ENCODE measurements around the gene ZSCAN22.

The ZSCAN22 gene

DNA sequence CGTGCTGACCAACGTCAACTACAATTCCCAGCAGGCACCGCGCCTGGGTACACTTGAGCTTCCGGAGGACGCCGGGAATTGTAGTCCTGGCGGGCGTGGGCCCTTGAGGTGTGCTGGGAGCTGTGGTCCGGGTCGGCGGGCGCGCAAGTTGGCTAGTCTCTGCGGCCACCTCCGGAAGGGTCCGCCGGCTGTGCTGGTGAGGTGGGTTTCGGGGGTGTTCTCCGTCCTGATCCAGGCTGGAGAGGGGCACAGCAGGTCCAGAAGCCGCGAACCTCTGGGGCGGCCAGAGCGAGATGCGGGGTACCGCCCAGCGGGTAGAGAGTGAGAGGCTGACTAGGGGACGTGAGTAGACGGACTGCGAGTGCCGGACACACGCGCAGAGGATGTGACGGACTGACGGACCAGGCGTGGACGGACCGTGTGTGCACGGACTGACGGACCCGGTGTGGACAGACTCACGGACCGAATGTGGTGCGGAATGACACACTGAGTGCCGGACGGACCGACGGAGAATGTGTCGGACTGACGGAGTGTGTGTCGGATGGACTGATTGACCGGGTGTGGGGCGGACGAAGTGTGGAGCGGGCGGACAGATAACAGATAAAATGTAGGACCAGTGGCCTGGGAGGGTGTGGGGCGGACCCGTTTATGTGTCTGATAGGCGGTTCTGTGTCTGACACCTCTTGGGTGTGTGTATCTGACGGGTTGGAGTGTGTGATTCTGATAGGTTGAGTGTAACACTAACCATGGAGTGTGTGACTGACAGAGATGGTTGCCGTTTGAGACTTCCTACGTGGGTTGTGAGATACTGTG is at the start of gene ZSCAN22:
ZSCAN22 (plus strand) TSS at position 81 of the 813 bp plus-strand sequence. CDS start 7,809 bp downstream, outside the sequence.
- Histone ChIP-seq H3K79me2 (ENCODE audit: insufficient read depth, low read depth) (peaks cover 21% of the 10 kb centered on the region), H3K4me1 (ENCODE audit: low read depth, poor library complexity, severe bottlenecking) (peaks cover 13% of the 10 kb centered on the region), H3K4me3 (IDR thresholded peaks at IDR 0.05; ENCODE audit: insufficient read depth, low read depth, low read length) (peak within 1 kb of the TSS; percentile 67), H3K27me3 (ENCODE audit: insufficient read depth, low read depth) (no peaks in the 10 kb centered on the region), H3K27ac (no peak within 1 kb of the TSS; the same call in 1 of the 2 replicates), H4K20me1 (ENCODE audit: insufficient read depth) (no peaks in the 10 kb centered on the region), H3K36me3 (ENCODE audit: insufficient read depth) (no peaks in the 10 kb centered on the region), H2AFZ (ENCODE audit: low read depth) (peak within 1 kb of the TSS; percentile 97), H3K4me2 (peak within 1 kb of the TSS; percentile 65), H3K9ac (peak within 1 kb of the TSS; percentile 66; the same call in 1 of the 2 replicates)
- no peak for TF ChIP-seq CTCF (conservative IDR thresholded peaks at IDR 0.05; ENCODE audit: low read depth, low read length)

GRCh38 chr19:58277197-58277596 is 49.6 kb upstream of the ZSCAN22 start:
- no peak for TF ChIP-seq CTCF (conservative IDR thresholded peaks at IDR 0.05; ENCODE audit: low read depth, low read length)
- Histone ChIP-seq H3K27ac (no peak overlapping the region), H3K27me3 (ENCODE audit: insufficient read depth, low read depth) (no peaks in the 10 kb centered on the region), H3K79me2 (ENCODE audit: insufficient read depth, low read depth) (peaks cover 15% of the 10 kb centered on the region), H3K4me2 (no peak overlapping the region), H4K20me1 (ENCODE audit: insufficient read depth) (no peaks in the 10 kb centered on the region), H3K9ac (no peak overlapping the region), H2AFZ (ENCODE audit: low read depth) (no peak overlapping the region), H3K4me1 (ENCODE audit: low read depth, poor library complexity, severe bottlenecking) (peaks cover 6% of the 10 kb centered on the region), H3K36me3 (ENCODE audit: insufficient read depth) (no peaks in the 10 kb centered on the region), H3K4me3 (IDR thresholded peaks at IDR 0.05; ENCODE audit: insufficient read depth, low read depth, low read length) (no peak overlapping the region)

DNA sequence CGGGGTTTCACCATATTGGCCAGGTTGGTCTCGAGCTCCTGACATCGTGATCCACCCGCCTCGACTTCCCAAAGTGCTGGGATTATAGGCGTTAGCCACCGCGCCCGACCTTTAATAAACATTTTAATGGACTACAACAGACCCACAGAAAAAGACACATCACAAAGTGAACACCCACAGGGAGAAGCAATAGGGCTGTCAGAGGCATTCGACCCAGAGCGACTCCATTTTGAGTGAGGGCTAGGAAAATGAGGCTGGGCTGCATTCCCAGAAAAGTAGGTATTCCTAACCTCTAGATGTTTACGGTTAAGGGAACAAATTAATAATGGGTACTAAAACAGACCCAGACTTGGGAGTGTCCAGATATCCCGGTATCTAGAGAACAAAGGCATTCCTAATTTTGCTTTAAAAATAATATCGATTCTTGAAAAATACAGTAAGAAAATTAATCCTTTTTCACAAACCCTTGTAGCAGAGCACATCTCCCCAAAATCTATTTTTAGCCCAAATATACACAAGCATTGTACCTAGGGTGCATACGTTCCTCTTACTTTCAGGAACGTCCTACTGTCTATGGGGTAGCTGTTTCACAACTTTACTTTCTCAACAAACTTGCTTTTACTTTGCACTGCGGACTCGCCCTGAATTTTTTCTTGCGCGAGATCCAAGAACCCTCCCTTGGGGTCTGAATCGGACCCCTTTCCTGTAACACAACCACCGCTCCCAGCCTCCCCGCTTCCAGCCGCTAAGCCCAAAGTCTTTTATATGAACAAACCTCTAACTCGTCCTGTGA is 48.9 kb upstream of the ZSCAN22 start:
- H2AFZ ChIP-seq (ENCODE audit: low read depth), result peak overlapping the region; percentile 83
- peaks cover 15% of the 10 kb centered on the region for H3K79me2 ChIP-seq (ENCODE audit: insufficient read depth, low read depth)
- peak overlapping the region; percentile 18; the same call in 1 of the 2 replicates for H3K9ac ChIP-seq
- H3K4me3 ChIP-seq (IDR thresholded peaks at IDR 0.05; ENCODE audit: insufficient read depth, low read depth, low read length), result no peak overlapping the region
- H3K4me2 ChIP-seq, result peak overlapping the region; percentile 55; the same call in 1 of the 2 replicates
- peaks cover 6% of the 10 kb centered on the region for H3K4me1 ChIP-seq (ENCODE audit: low read depth, poor library complexity, severe bottlenecking)
- no peaks in the 10 kb centered on the region for H4K20me1 ChIP-seq (ENCODE audit: insufficient read depth)
- no peaks in the 10 kb centered on the region for H3K36me3 ChIP-seq (ENCODE audit: insufficient read depth)
- H3K27ac ChIP-seq, result peak overlapping the region; percentile 57
- no peak for TF ChIP-seq CTCF (conservative IDR thresholded peaks at IDR 0.05; ENCODE audit: low read depth, low read length)
- no peaks in the 10 kb centered on the region for H3K27me3 ChIP-seq (ENCODE audit: insufficient read depth, low read depth)

- no peak for TF ChIP-seq CTCF (conservative IDR thresholded peaks at IDR 0.05; ENCODE audit: low read depth, low read length)
- Histone ChIP-seq H3K4me2 (peak within 1 kb of the TSS; percentile 84), H3K9ac (peak within 1 kb of the TSS; percentile 71), H3K4me3 (IDR thresholded peaks at IDR 0.05; ENCODE audit: insufficient read depth, low read depth, low read length) (no peak within 1 kb of the TSS), H3K4me1 (ENCODE audit: low read depth, poor library complexity, severe bottlenecking) (peaks cover 6% of the 10 kb centered on the region), H3K27me3 (ENCODE audit: insufficient read depth, low read depth) (no peaks in the 10 kb centered on the region), H4K20me1 (ENCODE audit: insufficient read depth) (no peaks in the 10 kb centered on the region), H2AFZ (ENCODE audit: low read depth) (peak within 1 kb of the TSS; percentile 83), H3K79me2 (ENCODE audit: insufficient read depth, low read depth) (peaks cover 15% of the 10 kb centered on the region), H3K27ac (peak within 1 kb of the TSS; percentile 57), H3K36me3 (ENCODE audit: insufficient read depth) (no peaks in the 10 kb centered on the region)
Measured at GRCh38 chr19:58278541-58279041, 48.2 kb upstream of the ZSCAN22 start, which contains the start of gene ZNF8. Gene ZNF8, plus strand, starts transcription at chr19:58278955. Its CDS starts 127 bp downstream, at chr19:58279082.

Measured in KMS-11 (cell line).